Endothelial cell of umbilical vein (primary cell): Measurements from ENCODE around the gene TMED8.
"Not testable (repeated sequence)": the region's sequence is repeated elsewhere in the genome, so short reads cannot be mapped to it uniquely, and the experiment has no call there.

Experiments used
- CTCF ChIP-seq, 2 donors: IDR thresholded peaks; 1 replicate in 1 of 2; 2 replicates in 1 of 2; pipeline ENCODE4 v1.5.1; 2011; ENCODE audit warnings: low read length in 2 of 2, mild to moderate bottlenecking in 2 of 2, moderate library complexity in 2 of 2, control low read depth in 1 of 2, inconsistent platforms in 1 of 2, low read depth in 1 of 2; ENCODE audit not compliant: insufficient read depth in 1 of 2; ENCODE audit errors: extremely low read depth in 1 of 2
- EZH2 ChIP-seq: IDR thresholded peaks from 2 replicates; pipeline ENCODE4 v1.6.1; 2012; ENCODE audit warnings: borderline replicate concordance, low read depth, mild to moderate bottlenecking, moderate library complexity, low read length, inconsistent platforms; ENCODE audit not compliant: severe bottlenecking
- FOS ChIP-seq: IDR thresholded peaks from 2 replicates; pipeline ENCODE4 v1.6.1; 2011; ENCODE audit warnings: mild to moderate bottlenecking, low read length, moderate library complexity, borderline replicate concordance; ENCODE audit not compliant: insufficient read depth
- JUN ChIP-seq: IDR thresholded peaks from 2 replicates; pipeline ENCODE4 v1.6.1; 2011; ENCODE audit warnings: borderline replicate concordance, low read depth; ENCODE audit not compliant: insufficient read length, insufficient read depth
- MAX ChIP-seq: IDR thresholded peaks from 2 replicates; pipeline ENCODE4 v1.6.1; 2011; ENCODE audit not compliant: insufficient read depth, insufficient read length
- MYC ChIP-seq: IDR thresholded peaks from one replicate; pipeline ENCODE4 v1.6.1; 2011; ENCODE audit warnings: mild to moderate bottlenecking, low read depth, low read length
- POLR2A ChIP-seq: IDR thresholded peaks from 2 replicates; pipeline ENCODE4 v1.6.1; 2012; ENCODE audit warnings: low read depth, mild to moderate bottlenecking, control low read depth, low read length
- POLR2AphosphoS5 ChIP-seq: IDR thresholded peaks from 2 replicates; pipeline ENCODE4 v1.6.1; 2012; ENCODE audit warnings: low read depth, mild to moderate bottlenecking, control low read depth, low read length, moderate library complexity; ENCODE audit not compliant: insufficient read depth

- not testable (repeated sequence) for TF ChIP-seq CTCF (IDR thresholded peaks at IDR 0.05; ENCODE audit: extremely low read depth in 1 of 2, insufficient read depth in 1 of 2, low read depth in 1 of 2, low read length in 2 of 2); POLR2A; JUN; MAX; POLR2AphosphoS5; EZH2; FOS; MYC
Measured at GRCh38 chr14:77337255-77337654, 39.6 kb downstream of the TMED8 start.
